ENCODE results near the gene COLEC12.
"Not testable (repeated sequence)": the region's sequence is repeated elsewhere in the genome, so short reads cannot be mapped to it uniquely, and the experiment has no call there.

COLEC12 gene

GRCh38 chr18:303607-304006, 196.9 kb downstream of the COLEC12 start:
- intact Hi-C loops (cut with DNase I), result no loop called here
- no peak for DNase-seq

GRCh38 chr18:303011-303410, 197.5 kb downstream of the COLEC12 start:
- intact Hi-C loops (cut with DNase I), result no loop called here
- no peak for DNase-seq

GRCh38 chr18:302097-302496, 198.4 kb downstream of the COLEC12 start:
- intact Hi-C loops (cut with DNase I), result no loop called here
- no peak for DNase-seq

- DNase-seq, result no peak
- intact Hi-C loops (cut with DNase I), result no loop called here
Observed at GRCh38 chr18:297936-298335, 202.6 kb downstream of the COLEC12 start.

- DNase-seq, result no peak
- intact Hi-C loops (cut with DNase I), result no loop called here
Observed at GRCh38 chr18:295756-296490, 204.6 kb downstream of the COLEC12 start.

- intact Hi-C loops (cut with DNase I), result no loop called here
- DNase-seq, result no peak
Observed at GRCh38 chr18:294566-294965, 205.9 kb downstream of the COLEC12 start.

GRCh38 chr18:293536-293935, 207.0 kb downstream of the COLEC12 start:
- intact Hi-C loops (cut with DNase I), result no loop called here
- no peak for DNase-seq

GRCh38 chr18:292271-292670, 208.2 kb downstream of the COLEC12 start:
- intact Hi-C loops (cut with DNase I), result no loop called here
- no peak for DNase-seq

- DNase-seq, result not testable (repeated sequence)
- intact Hi-C loops (cut with DNase I), result loop anchor here (10.0 kb wide), 1 partner anchor 545 kb away; no protein-coding TSS in a partner anchor
Observed at GRCh38 chr18:289970-290369, 210.5 kb downstream of the COLEC12 start.

GRCh38 chr18:289026-289425, 211.5 kb downstream of the COLEC12 start:
- no peak for DNase-seq
- intact Hi-C loops (cut with DNase I), result loop anchor here (10.0 kb wide), 1 partner anchor 546 kb away; no protein-coding TSS in a partner anchor

GRCh38 chr18:286515-287310, 213.8 kb downstream of the COLEC12 start:
- DNase-seq, result peak in 1 of 10 donors; percentile 13
- intact Hi-C loops (cut with DNase I), result loop anchor here (1.0 to 10.0 kb wide), 2 partner anchors 330 to 548 kb away; no protein-coding TSS in a partner anchor

- intact Hi-C loops (cut with DNase I), result loop anchor here (1.0 to 10.0 kb wide), 2 partner anchors 330 to 549 kb away; no protein-coding TSS in a partner anchor
- no peak for DNase-seq
Observed at GRCh38 chr18:285817-286216, 214.7 kb downstream of the COLEC12 start.

GRCh38 chr18:275486-275885, 225.0 kb downstream of the COLEC12 start:
- DNase-seq, result no peak
- intact Hi-C loops (cut with DNase I), result no loop called here

- intact Hi-C loops (cut with DNase I), result no loop called here
Observed at GRCh38 chr18:274313-274712, 226.2 kb downstream of the COLEC12 start.

GRCh38 chr18:273525-273924, 227.0 kb downstream of the COLEC12 start:
- intact Hi-C loops (cut with DNase I), result no loop called here
- DNase-seq, result no peak

More at GRCh38 chr18:274313-274712, 226.2 kb downstream of the COLEC12 start:
- no peak for DNase-seq

- DNase-seq, result no peak
- intact Hi-C loops (cut with DNase I), result no loop called here
Observed at GRCh38 chr18:272650-273049, 227.9 kb downstream of the COLEC12 start.

- intact Hi-C loops (cut with DNase I), result loop anchor here (5.0 kb wide), 1 partner anchor 112 kb away; the partner anchor contains the start of gene USP14
- DNase-seq, result no peak
Observed at GRCh38 chr18:269480-270095, 230.9 kb downstream of the COLEC12 start.

- intact Hi-C loops (cut with DNase I), result loop anchor here (5.0 kb wide), 1 partner anchor 111 kb away; the partner anchor contains the start of gene USP14
Observed at GRCh38 chr18:267688-268552, 232.6 kb downstream of the COLEC12 start, which contains the start of gene THOC1. Gene THOC1, minus strand, starts transcription at chr18:268047. Its CDS starts 28 bp downstream, at chr18:268019.

GRCh38 chr18:267380-267687, 233.2 kb downstream of the COLEC12 start:
- intact Hi-C loops (cut with DNase I), result loop anchor here (5.0 kb wide), 1 partner anchor 110 kb away; the partner anchor contains the start of gene USP14
- DNase-seq, result no peak

More at GRCh38 chr18:267688-268552, 232.6 kb downstream of the COLEC12 start, which contains the start of gene THOC1:
- DNase-seq, result peak; percentile 89 to 99 (median 94)
